SK-N-SH (cell line): ENCODE measurements around the gene NKAP. TPM values are rescaled to one million over a fixed set of nuclear protein-coding genes. Genes with fewer than 3 reads are reported as not detected.
"Not testable (repeated sequence)": the region's sequence is repeated elsewhere in the genome, so short reads cannot be mapped to it uniquely, and the experiment has no call there.

Experiments used
- CTCF ChIA-PET: fragments of 300-600, 350-600 bp; formaldehyde crosslinking; extraction: SDS; loops from one replicate; lab custom pipeline; 2021; lab: Yijun Ruan, JAX
- POLR2A ChIA-PET: fragments of 350-600 bp; sonication (Branson Sonifier 250); formaldehyde crosslinking; extraction: SDS; loops from one replicate; lab custom pipeline; 2020; ENCODE audit warnings: antibody characterized with exemption, inconsistent platforms; lab: Yijun Ruan, JAX
- DNase-seq: peaks from one replicate; pipeline ENCODE4 v3.0.0; 2012
- H2AFZ ChIP-seq: fragments of 200-600 bp; sonication (generic); 2 replicates; pipeline ENCODE4 v1.8.1; 2016; ENCODE audit warnings: antibody characterized with exemption, mild to moderate bottlenecking, low read depth
- H3F3A ChIP-seq: fragments of 200-600 bp; sonication (generic); replicated peaks from 2 replicates; pipeline ENCODE3; 2016; ENCODE audit warnings: antibody characterized with exemption, mild to moderate bottlenecking; ENCODE audit not compliant: insufficient read depth
- H3K27ac ChIP-seq, 2 experiments: fragments of 200-500 bp in 1 of 2; fragments of 200-600 bp in 1 of 2; sonication (Bioruptor generic) in 1 of 2; sonication (generic), shearing (Covaris generic) in 1 of 2; 2 replicates each; pipeline versions ENCODE4 v1.5.1 to v1.6.1; 2014 to 2016; ENCODE audit warnings: low read depth in 2 of 2, inconsistent platforms in 1 of 2, low read length in 1 of 2, mild to moderate bottlenecking in 1 of 2, mixed read lengths in 1 of 2
- H3K27me3 ChIP-seq: fragments of 200-600 bp; sonication (generic), shearing (Covaris generic); 2 replicates; pipeline ENCODE4 v1.6.1; 2016; ENCODE audit warnings: mixed run types; ENCODE audit not compliant: insufficient read depth
- H3K36me3 ChIP-seq, 2 experiments: fragments of 200-500 bp in 1 of 2; fragments of 200-600 bp in 1 of 2; sonication (Bioruptor generic) in 1 of 2; sonication (generic) in 1 of 2; replicated peaks in 1 of 2; 2 replicates each; pipeline versions ENCODE3 to v1.5.1; 2014 to 2016; ENCODE audit warnings: low read length in 1 of 2, mild to moderate bottlenecking in 1 of 2; ENCODE audit not compliant: insufficient read depth in 2 of 2, control insufficient read depth in 1 of 2
- H3K4me1 ChIP-seq, 2 experiments: fragments of 200-500 bp in 1 of 2; fragments of 200-600 bp in 1 of 2; sonication (Bioruptor generic) in 1 of 2; sonication (generic), shearing (Covaris generic) in 1 of 2; 2 replicates each; pipeline versions ENCODE4 v1.5.1 to v1.6.1; 2014 to 2016; ENCODE audit warnings: low read depth in 1 of 2, low read length in 1 of 2, mixed run types in 1 of 2; ENCODE audit not compliant: insufficient read depth in 2 of 2, control insufficient read depth in 1 of 2
- H3K4me2 ChIP-seq: fragments of 200-600 bp; sonication (generic), shearing (Covaris generic); 2 replicates; pipeline ENCODE4 v1.6.1; 2017; ENCODE audit warnings: mixed run types
- H3K4me3 ChIP-seq, 2 experiments: fragments of 200-500 bp in 1 of 2; fragments of 200-600 bp in 1 of 2; sonication (Bioruptor generic) in 1 of 2; sonication (generic), shearing (Covaris generic) in 1 of 2; 2 replicates each; pipeline versions ENCODE4 v1.5.1 to v1.8.1; 2014 to 2016; ENCODE audit warnings: low read depth in 2 of 2, inconsistent platforms in 1 of 2, low read length in 1 of 2, mild to moderate bottlenecking in 1 of 2, mixed read lengths in 1 of 2, moderate library complexity in 1 of 2
- H3K79me2 ChIP-seq: fragments of 200-600 bp; sonication (generic); 2 replicates; pipeline ENCODE4 v1.8.1; 2017; ENCODE audit warnings: mild to moderate bottlenecking; ENCODE audit not compliant: insufficient read depth
- H3K9ac ChIP-seq: fragments of 200-600 bp; sonication (generic); 2 replicates; pipeline ENCODE4 v1.6.1; 2017; ENCODE audit warnings: mixed run types
- H3K9me2 ChIP-seq: fragments of 200-600 bp; sonication (generic); 2 replicates; pipeline ENCODE4 v1.6.1; 2017; ENCODE audit warnings: mixed run types
- H3K9me3 ChIP-seq: fragments of 200-600 bp; sonication (generic); 2 replicates; pipeline ENCODE4 v1.6.1; 2017; ENCODE audit warnings: mixed run types, mild to moderate bottlenecking, moderate library complexity
- H4K20me1 ChIP-seq: fragments of 200-600 bp; sonication (generic); 2 replicates; pipeline ENCODE4 v1.6.1; 2017; ENCODE audit warnings: mild to moderate bottlenecking, mixed run types; ENCODE audit not compliant: insufficient read depth
- CTCF ChIP-seq: fragments of 200-600 bp; sonication (generic); IDR thresholded peaks from 2 replicates; pipeline ENCODE4 v1.6.1; 2017; ENCODE audit warnings: antibody characterized with exemption, mild to moderate bottlenecking, moderate library complexity
- NRF1 ChIP-seq: IDR thresholded peaks from 2 replicates; pipeline ENCODE4 v1.6.1; 2012; ENCODE audit warnings: low read depth, mild to moderate bottlenecking, low read length
- RCOR1 ChIP-seq: fragments of 150-350 bp; IDR thresholded peaks from 2 replicates; pipeline ENCODE4 v1.6.1; 2017; ENCODE audit warnings: antibody characterized with exemption, low read length
- YY1 ChIP-seq: IDR thresholded peaks from 2 replicates; pipeline ENCODE4 v1.4.0; 2012; ENCODE audit warnings: low read depth, mild to moderate bottlenecking
- WGBS: methylation state at CpG from one replicate; pipeline ENCODE4 v1.1.6; 2017; ENCODE audit warnings: low lambda C conversion rate; 5-methylcytosine and 5-hydroxymethylcytosine counted together
- polyA plus RNA-seq, 3 experiments: library from polyadenylated mRNA; depleted of rRNA; stranded (reverse); fragments of >200 nt; gene quantifications; 2 replicates each; pipeline ENCODE4 v1.2.3, GENCODE V29; 2012
- TF ChIP-seq, protein P1 (sequence below): IDR thresholded peaks from 2 replicates; pipeline ENCODE4 v1.6.1; 2012; ENCODE audit warnings: mild to moderate bottlenecking, low read depth, low read length, moderate library complexity

Gene NKAP
- polyA plus RNA-seq, 1 of the 3 experiments (the other 2 are of a cell fraction): 4.2 TPM

GRCh38 chrX:119895843-119896326 is 47.7 kb downstream of the NKAP start, which contains the start of gene AKAP14:
AKAP14 (plus strand) TSS chrX:119895893; CDS start chrX:119903224, 7,331 bp downstream.
- POLR2A ChIA-PET: no interaction called here
- TF ChIP-seq RCOR1 (no peak), NRF1 (no peak), CTCF (no peak), YY1 (no peak)
- TF ChIP-seq, protein P1, sequence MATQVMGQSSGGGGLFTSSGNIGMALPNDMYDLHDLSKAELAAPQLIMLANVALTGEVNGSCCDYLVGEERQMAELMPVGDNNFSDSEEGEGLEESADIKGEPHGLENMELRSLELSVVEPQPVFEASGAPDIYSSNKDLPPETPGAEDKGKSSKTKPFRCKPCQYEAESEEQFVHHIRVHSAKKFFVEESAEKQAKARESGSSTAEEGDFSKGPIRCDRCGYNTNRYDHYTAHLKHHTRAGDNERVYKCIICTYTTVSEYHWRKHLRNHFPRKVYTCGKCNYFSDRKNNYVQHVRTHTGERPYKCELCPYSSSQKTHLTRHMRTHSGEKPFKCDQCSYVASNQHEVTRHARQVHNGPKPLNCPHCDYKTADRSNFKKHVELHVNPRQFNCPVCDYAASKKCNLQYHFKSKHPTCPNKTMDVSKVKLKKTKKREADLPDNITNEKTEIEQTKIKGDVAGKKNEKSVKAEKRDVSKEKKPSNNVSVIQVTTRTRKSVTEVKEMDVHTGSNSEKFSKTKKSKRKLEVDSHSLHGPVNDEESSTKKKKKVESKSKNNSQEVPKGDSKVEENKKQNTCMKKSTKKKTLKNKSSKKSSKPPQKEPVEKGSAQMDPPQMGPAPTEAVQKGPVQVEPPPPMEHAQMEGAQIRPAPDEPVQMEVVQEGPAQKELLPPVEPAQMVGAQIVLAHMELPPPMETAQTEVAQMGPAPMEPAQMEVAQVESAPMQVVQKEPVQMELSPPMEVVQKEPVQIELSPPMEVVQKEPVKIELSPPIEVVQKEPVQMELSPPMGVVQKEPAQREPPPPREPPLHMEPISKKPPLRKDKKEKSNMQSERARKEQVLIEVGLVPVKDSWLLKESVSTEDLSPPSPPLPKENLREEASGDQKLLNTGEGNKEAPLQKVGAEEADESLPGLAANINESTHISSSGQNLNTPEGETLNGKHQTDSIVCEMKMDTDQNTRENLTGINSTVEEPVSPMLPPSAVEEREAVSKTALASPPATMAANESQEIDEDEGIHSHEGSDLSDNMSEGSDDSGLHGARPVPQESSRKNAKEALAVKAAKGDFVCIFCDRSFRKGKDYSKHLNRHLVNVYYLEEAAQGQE: no peak

GRCh38 chrX:119891961-119892692 is 51.4 kb downstream of the NKAP start:
- H3K4me2 ChIP-seq, H3K4me1 ChIP-seq, H3K4me3 ChIP-seq, POLR2A ChIA-PET, H3K9me3 ChIP-seq, H3F3A ChIP-seq, H2AFZ ChIP-seq, H4K20me1 ChIP-seq, H3K27ac ChIP-seq, H3K36me3 ChIP-seq, H3K9me2 ChIP-seq, DNase-seq, H3K79me2 ChIP-seq, H3K9ac ChIP-seq, CTCF ChIA-PET: not testable (repeated sequence)
- H3K27me3 ChIP-seq: peaks cover 20% of the 10 kb centered on the region; the same call in 1 of the 2 replicates
- 49% methylated on average over 16 of the region's 16 CpGs for WGBS

More at GRCh38 chrX:119895843-119896326, 47.7 kb downstream of the NKAP start, which contains the start of gene AKAP14:
- no peaks in the 10 kb centered on the region for H3K79me2 ChIP-seq
- no peak within 1 kb of the TSS for H2AFZ ChIP-seq
- CTCF ChIA-PET: interaction anchor here (0.6 to 1.8 kb wide), 5 partner anchors 9 to 321 kb away, joined by 3 to 7 read pairs (median 3); no protein-coding TSS in a partner anchor
- DNase-seq: peak; percentile 26
- no peak within 1 kb of the TSS for H3K4me3 ChIP-seq
- no peak within 1 kb of the TSS for H3K9ac ChIP-seq
- WGBS: 49% methylated on average over 3 of the region's 4 CpGs
- H4K20me1 ChIP-seq: no peaks in the 10 kb centered on the region
- no peak within 1 kb of the TSS for H3K4me2 ChIP-seq
- no peak within 1 kb of the TSS for H3K27ac ChIP-seq
- H3K9me3 ChIP-seq: no peaks in the 10 kb centered on the region
- H3K36me3 ChIP-seq: no peaks in the 10 kb centered on the region
- H3K9me2 ChIP-seq: no peaks in the 10 kb centered on the region
- peaks cover 31% of the 10 kb centered on the region; the same call in 1 of the 2 replicates for H3K27me3 ChIP-seq
- H3F3A ChIP-seq: no peaks in the 10 kb centered on the region
- no peaks in the 10 kb centered on the region for H3K4me1 ChIP-seq

DNA sequence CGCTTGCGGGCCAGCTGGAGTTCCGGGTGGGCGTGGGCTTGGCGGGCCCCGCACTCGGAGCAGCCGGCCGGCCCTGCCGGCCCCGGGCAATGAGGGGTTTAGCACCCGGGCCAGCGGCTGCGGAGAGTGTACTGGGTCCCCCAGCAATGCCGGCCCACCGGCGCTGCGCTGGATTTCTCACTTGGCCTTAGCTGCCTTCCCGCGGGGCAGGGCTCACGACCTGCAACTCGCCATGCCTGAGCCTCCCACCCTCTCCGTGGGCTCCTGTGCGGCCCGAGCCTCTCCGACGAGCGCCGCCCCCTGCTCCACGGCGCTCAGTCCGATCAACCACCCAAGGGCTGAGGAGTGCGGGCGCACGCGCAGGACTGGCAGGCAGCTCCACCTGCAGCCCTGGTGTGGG is 52.9 kb downstream of the NKAP start:
- H3K36me3 ChIP-seq, H3F3A ChIP-seq, H3K9ac ChIP-seq, H2AFZ ChIP-seq, H3K4me2 ChIP-seq, H3K79me2 ChIP-seq, H4K20me1 ChIP-seq, H3K27ac ChIP-seq, H3K9me3 ChIP-seq, H3K9me2 ChIP-seq, H3K4me1 ChIP-seq, H3K4me3 ChIP-seq, POLR2A ChIA-PET, DNase-seq: not testable (repeated sequence)
- CTCF ChIA-PET: interaction anchor here (1.1 to 1.3 kb wide), 2 partner anchors 10 to 374 kb away, joined by 3 to 4 read pairs; no protein-coding TSS in a partner anchor
- H3K27me3 ChIP-seq: peaks cover 20% of the 10 kb centered on the region; the same call in 1 of the 2 replicates
- WGBS: no CpG with 5 or more reads among the region's 36 CpGs
